Loucy (cell line): ENCODE measurements around the gene C2orf68.
A peak's percentile ranks its signal among the peaks of the same experiment; 100 is the strongest.
"Not testable (repeated sequence)": the region's sequence is repeated elsewhere in the genome, so short reads cannot be mapped to it uniquely, and the experiment has no call there.

Source experiments
- H2AFZ ChIP-seq: fragments of 200-600 bp; sonication (generic); 2 replicates; pipeline ENCODE4 v1.6.0; 2016; ENCODE audit warnings: antibody characterized with exemption, mild to moderate bottlenecking, low read length, moderate library complexity
- H3F3A ChIP-seq: fragments of 200-600 bp; 2 replicates; pipeline ENCODE4 v1.6.0; 2016; ENCODE audit warnings: antibody characterized with exemption, low read depth, mild to moderate bottlenecking
- H3K27me3 ChIP-seq: fragments of 200-600 bp; sonication (generic); 2 replicates; pipeline ENCODE4 v1.6.1; 2014; ENCODE audit warnings: low read length, mild to moderate bottlenecking; ENCODE audit not compliant: insufficient read depth, poor library complexity, severe bottlenecking
- H3K36me3 ChIP-seq: fragments of 200-600 bp; sonication (generic); 2 replicates; pipeline ENCODE4 v1.6.1; 2016; ENCODE audit warnings: low read length; ENCODE audit not compliant: insufficient read depth
- H3K4me1 ChIP-seq: fragments of 200-600 bp; sonication (generic); 2 replicates; pipeline ENCODE4 v1.5.1; 2014; ENCODE audit warnings: low read length, mild to moderate bottlenecking; ENCODE audit not compliant: insufficient read depth, poor library complexity, severe bottlenecking
- H3K4me2 ChIP-seq: fragments of 200-600 bp; sonication (generic); 2 replicates; pipeline ENCODE4 v1.6.0; 2014; ENCODE audit warnings: antibody characterized with exemption, low read length, low read depth, mild to moderate bottlenecking; ENCODE audit not compliant: poor library complexity, severe bottlenecking
- H3K4me3 ChIP-seq: fragments of 200-600 bp; sonication (generic); 2 replicates; pipeline ENCODE4 v1.5.1; 2014; ENCODE audit warnings: low read length, mild to moderate bottlenecking, mixed read lengths; ENCODE audit not compliant: poor library complexity, severe bottlenecking
- H3K79me2 ChIP-seq: fragments of 200-600 bp; sonication (generic); 2 replicates; pipeline ENCODE4 v1.6.1; 2014; ENCODE audit warnings: low read length; ENCODE audit not compliant: insufficient read depth
- H3K9ac ChIP-seq: fragments of 200-600 bp; sonication (generic); 2 replicates; pipeline ENCODE4 v1.6.0; 2014; ENCODE audit warnings: mild to moderate bottlenecking, low read depth, low read length, moderate library complexity; ENCODE audit not compliant: poor library complexity, severe bottlenecking
- H3K9me2 ChIP-seq: fragments of 200-600 bp; sonication (generic); replicated peaks from 2 replicates; pipeline ENCODE4 v1.6.1; 2016; ENCODE audit warnings: low read depth, low read length, mixed read lengths
- H3K9me3 ChIP-seq: fragments of 200-600 bp; sonication (generic); 2 replicates; pipeline ENCODE4 v1.6.1; 2014; ENCODE audit warnings: mild to moderate bottlenecking, antibody characterized with exemption, low read length, low read depth; ENCODE audit not compliant: insufficient read depth
- H4K20me1 ChIP-seq: fragments of 200-600 bp; sonication (generic); 2 replicates; pipeline ENCODE4 v1.6.0; 2014; ENCODE audit warnings: antibody characterized with exemption, low read length, mild to moderate bottlenecking; ENCODE audit not compliant: insufficient read depth, poor library complexity, severe bottlenecking
- EZH2phosphoT487 ChIP-seq: fragments of 200-600 bp; IDR thresholded peaks from 2 replicates; pipeline ENCODE4 v1.6.1; 2018; ENCODE audit warnings: antibody characterized with exemption, mild to moderate bottlenecking, moderate library complexity, borderline replicate concordance
- TF ChIP-seq, protein P1 (sequence below): fragments of 200-600 bp; sonication (generic); conservative IDR thresholded peaks from 2 replicates; pipeline ENCODE4 v1.5.1; 2014; ENCODE audit warnings: mild to moderate bottlenecking, antibody characterized with exemption, low read length

C2orf68 gene, protein sequence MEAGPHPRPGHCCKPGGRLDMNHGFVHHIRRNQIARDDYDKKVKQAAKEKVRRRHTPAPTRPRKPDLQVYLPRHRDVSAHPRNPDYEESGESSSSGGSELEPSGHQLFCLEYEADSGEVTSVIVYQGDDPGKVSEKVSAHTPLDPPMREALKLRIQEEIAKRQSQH

DNA sequence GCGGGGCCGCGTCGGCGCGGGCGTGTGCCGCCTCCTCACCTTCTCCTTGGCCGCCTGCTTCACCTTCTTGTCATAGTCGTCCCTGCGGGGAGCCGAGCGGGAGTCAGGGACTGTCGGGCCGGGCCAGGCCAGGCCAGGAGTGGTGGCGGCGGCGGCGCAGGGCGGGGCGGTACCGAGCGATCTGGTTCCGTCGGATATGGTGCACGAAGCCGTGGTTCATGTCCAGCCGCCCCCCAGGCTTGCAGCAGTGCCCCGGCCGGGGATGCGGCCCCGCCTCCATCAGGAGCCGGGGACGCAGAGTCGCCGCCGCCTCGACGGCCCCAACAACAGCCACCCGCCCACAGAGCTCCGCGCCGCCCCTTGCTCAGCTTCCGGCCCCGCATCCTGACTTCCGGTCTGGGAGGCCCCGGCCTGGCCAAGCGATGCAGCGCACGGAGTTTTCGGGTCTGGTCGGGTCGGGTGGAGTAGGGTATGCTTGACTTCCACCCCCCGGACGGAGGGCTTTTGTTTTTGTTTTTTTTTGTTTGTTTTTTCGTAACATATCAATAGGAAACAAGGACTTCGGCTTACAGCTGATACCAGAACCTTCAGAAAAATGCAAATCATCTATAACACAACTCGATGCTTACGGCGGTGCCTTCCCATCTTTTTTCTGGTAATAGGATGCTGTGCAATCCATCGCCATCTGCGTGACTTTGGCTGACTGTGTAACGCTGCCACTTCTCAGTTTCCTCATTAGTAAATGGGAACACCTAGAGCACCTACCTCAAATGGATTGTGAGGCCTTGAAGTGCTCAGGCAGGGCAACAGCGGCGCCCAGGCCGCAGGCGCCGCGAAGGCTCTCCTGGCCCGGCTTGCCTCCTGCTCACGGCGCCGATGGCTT lies at the start of gene C2orf68:
Gene C2orf68 (minus strand): TSS at position 362 of the 883 bp plus-strand sequence. CDS start 82 bp downstream, at position 280.
- peaks cover 18% of the 10 kb centered on the region for H4K20me1 ChIP-seq
- H3K79me2 ChIP-seq, result peaks cover 43% of the 10 kb centered on the region
- H3F3A ChIP-seq, result no peaks in the 10 kb centered on the region; the same call in 1 of the 2 replicates
- peaks cover 15% of the 10 kb centered on the region; the same call in 1 of the 2 replicates for H3K36me3 ChIP-seq
- H3K4me1 ChIP-seq, result peaks cover 8% of the 10 kb centered on the region
- no peaks in the 10 kb centered on the region for H3K9me3 ChIP-seq
- no peaks in the 10 kb centered on the region for H3K9me2 ChIP-seq
- peak within 1 kb of the TSS; percentile 72 for H3K4me2 ChIP-seq
- H3K9ac ChIP-seq, result peak within 1 kb of the TSS; percentile 86
- TF ChIP-seq EZH2phosphoT487, result no peak
- TF ChIP-seq, protein P1, sequence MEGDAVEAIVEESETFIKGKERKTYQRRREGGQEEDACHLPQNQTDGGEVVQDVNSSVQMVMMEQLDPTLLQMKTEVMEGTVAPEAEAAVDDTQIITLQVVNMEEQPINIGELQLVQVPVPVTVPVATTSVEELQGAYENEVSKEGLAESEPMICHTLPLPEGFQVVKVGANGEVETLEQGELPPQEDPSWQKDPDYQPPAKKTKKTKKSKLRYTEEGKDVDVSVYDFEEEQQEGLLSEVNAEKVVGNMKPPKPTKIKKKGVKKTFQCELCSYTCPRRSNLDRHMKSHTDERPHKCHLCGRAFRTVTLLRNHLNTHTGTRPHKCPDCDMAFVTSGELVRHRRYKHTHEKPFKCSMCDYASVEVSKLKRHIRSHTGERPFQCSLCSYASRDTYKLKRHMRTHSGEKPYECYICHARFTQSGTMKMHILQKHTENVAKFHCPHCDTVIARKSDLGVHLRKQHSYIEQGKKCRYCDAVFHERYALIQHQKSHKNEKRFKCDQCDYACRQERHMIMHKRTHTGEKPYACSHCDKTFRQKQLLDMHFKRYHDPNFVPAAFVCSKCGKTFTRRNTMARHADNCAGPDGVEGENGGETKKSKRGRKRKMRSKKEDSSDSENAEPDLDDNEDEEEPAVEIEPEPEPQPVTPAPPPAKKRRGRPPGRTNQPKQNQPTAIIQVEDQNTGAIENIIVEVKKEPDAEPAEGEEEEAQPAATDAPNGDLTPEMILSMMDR, result no peak
- peak within 1 kb of the TSS; percentile 56 for H2AFZ ChIP-seq
- peak within 1 kb of the TSS; percentile 81 for H3K4me3 ChIP-seq
- no peaks in the 10 kb centered on the region for H3K27me3 ChIP-seq

DNA sequence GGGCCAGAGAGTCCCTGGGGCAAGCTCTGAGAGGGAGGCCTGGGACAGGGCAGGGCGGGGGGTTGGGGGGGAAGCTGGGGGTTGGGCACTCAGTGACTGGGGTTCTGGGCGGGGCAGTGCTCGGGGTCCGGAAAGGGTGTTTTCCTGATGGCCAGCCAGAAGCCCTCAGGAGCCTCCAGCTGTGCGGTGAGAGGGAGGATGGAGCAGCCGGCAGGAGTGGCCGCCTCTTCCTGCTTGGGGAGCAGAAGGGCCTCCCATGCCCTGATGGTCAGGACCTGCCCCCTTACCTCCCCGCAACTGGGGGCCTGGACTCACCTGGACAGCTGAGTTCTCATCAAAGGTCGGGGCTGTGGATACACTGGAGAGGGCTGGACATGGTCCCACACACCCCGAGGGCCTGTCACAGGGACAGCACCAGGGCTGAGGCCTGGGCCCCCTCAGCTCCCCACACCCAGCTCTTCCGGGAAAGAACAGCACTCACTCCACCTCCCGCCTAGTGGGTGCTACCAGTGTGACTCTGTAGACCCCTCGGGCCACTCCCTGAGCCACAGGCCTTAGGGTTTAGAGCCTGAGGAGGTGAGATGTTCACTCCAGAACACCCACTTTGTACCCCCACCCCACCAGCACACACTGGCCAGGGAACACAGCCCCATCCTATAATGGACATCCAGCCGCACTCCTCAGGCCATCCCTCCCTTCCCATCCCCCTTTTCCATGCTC lies 49.4 kb upstream of the C2orf68 start:
- Histone ChIP-seq H3K9ac (no peak overlapping the region), H3K27me3 (no peaks in the 10 kb centered on the region), H3K9me2 (no peaks in the 10 kb centered on the region), H3K9me3 (no peaks in the 10 kb centered on the region), H3K4me3 (no peak overlapping the region), H4K20me1 (no peaks in the 10 kb centered on the region), H3K4me2 (no peak overlapping the region), H2AFZ (no peak overlapping the region), H3K4me1 (no peaks in the 10 kb centered on the region), H3K79me2 (no peaks in the 10 kb centered on the region), H3F3A (no peaks in the 10 kb centered on the region), H3K36me3 (peaks cover under 1% of the 10 kb centered on the region; the same call in 1 of the 2 replicates)
- TF ChIP-seq, protein P1, result no peak
- TF ChIP-seq EZH2phosphoT487, result no peak

DNA sequence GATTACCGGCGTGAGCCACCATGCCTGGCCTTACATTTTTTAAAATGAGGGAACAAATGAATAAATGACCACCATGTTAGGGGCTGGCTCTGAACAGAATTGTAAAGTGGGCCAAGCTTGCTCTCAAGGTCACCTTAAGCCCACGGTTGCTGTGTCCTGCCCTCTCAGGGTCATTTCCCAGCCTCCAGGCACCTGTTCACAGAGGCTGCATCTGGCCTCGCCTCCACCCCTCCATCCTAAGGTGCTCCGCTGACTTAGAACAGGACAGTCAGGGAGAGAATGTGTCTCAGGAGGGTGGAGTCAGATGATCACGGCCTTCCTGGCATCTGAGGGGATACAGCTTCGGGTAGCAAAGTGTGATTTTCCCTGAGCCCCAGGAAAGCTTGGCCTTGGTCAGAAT lies 48.9 kb upstream of the C2orf68 start:
- Histone ChIP-seq H2AFZ (no peak overlapping the region), H3F3A (no peaks in the 10 kb centered on the region), H3K4me2 (no peak overlapping the region), H3K9me2 (no peaks in the 10 kb centered on the region), H3K9me3 (no peaks in the 10 kb centered on the region), H3K27me3 (no peaks in the 10 kb centered on the region), H4K20me1 (no peaks in the 10 kb centered on the region), H3K4me1 (no peaks in the 10 kb centered on the region), H3K9ac (no peak overlapping the region), H3K36me3 (peaks cover 5% of the 10 kb centered on the region; the same call in 1 of the 2 replicates), H3K4me3 (no peak overlapping the region), H3K79me2 (no peaks in the 10 kb centered on the region)
- no peak for TF ChIP-seq EZH2phosphoT487
- TF ChIP-seq, protein P1, result no peak

DNA sequence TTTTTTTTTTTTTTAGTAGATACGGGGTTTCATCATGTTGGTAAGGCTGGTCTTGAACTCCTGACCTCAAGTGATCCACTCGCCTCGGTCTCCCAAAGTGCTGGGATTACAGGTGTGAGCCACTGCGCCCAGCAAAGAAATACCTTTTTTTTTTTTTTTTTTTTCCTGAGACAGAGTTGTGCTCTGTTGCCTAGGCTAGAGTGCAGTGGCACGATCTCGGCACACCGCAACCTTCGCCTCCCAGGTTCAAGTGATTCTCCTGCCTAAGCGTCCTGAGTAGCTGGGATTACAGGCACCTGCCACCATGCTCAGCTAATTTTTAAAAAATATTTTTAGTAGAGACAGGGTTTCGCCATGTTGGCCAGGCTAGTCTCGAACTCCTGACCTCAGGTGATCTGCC lies 48.4 kb upstream of the C2orf68 start:
- not testable (repeated sequence) for H3K4me2 ChIP-seq, H3K9me2 ChIP-seq, H3K9ac ChIP-seq, H2AFZ ChIP-seq, H3K4me3 ChIP-seq, H4K20me1 ChIP-seq, H3K27me3 ChIP-seq, H3K79me2 ChIP-seq, H3K9me3 ChIP-seq, H3K36me3 ChIP-seq, H3F3A ChIP-seq, H3K4me1 ChIP-seq
